GM21786 (cell line): Measurements from ENCODE around the gene SCMH1.

Source experiments
- ATAC-seq: cut with Tn5 transposase; IDR thresholded peaks from one replicate; pipeline ENCODE4 v1.9.1; 2021; ENCODE audit not compliant: unreplicated experiment

The SCMH1 gene

DNA sequence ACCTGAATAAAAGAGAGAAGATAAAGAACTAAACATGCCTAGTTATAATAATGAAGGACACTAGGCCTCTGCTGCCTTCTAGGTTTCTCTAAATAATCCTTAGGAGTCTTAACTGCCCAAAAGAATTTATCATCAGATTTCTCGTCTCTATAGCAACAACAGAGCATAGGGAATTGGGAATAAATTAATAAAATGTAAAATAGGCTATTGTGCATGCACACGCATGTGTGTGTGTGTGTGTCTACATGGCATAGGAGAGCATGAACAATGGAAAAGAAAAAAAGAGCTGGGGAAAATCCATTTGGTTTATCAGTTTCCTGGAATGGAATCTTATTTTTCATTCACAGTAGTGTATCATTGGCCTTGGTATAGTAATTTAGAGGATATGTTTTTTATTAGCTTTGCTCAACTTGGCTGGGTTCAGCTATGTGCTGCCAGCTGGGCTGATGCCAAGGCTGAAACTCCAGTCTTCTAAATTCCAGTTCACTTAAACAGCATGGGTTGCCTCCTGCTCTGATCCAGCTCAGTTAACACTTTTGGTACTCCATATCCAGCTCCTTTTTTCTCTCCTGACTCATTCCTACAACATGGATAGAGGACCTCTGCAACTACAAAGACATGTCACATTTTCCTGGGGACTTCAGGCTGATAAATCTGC lies 140.0 kb downstream of the SCMH1 start:
- no peak for ATAC-seq

GRCh38 chr1:41101076-41101475 lies 141.0 kb downstream of the SCMH1 start:
- no peak for ATAC-seq

DNA sequence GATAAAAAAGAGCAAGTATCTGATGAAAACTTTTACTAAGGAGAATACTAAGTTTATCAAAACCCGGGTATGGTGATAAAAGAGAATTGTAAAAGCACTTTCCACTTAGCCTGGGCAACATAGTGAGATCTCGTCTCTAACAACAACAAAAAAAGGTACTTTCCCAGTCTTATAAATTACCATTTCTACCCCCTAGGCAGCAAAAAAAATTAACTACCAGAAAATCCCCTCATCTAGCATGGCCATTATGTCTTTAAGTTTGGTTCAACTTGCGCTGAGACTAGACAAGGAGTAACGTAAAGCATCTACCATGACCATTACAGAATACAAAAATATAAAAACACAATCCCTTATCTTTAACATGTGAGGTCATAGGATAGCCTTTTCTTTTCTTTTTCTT lies 141.9 kb downstream of the SCMH1 start:
- ATAC-seq: no peak

DNA sequence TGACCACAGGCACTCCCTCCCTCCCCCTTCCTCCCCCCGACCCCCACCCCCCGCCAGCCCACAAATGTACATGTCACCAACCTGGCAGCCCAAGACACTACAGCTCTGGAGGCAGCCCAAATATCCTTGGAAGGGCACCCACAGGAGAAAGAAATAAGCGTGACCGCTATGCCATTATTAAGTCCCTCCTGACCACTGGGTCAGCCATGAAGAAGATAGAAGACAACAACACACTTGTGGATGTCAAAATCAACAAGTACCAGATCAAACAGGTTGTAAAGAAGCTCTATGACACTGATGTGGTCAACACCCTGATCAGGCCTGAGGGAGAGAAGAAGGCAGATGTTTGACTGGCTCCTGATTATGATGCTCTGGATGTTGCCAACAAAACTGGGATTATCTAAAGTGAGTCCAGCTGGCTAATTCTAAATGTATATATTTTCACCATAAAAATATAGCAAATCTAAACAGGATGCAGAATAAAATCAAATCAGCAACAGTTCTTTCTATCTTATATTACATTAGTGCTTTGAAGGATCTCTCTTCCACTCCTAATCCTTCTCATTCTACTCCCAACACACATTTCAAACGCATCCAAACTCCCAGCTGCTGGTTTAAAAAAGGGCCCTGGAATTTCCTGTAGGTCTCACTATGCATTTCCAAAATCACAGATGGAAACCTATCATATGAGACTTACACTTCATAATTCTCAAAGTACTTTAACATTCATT lies 143.2 kb downstream of the SCMH1 start:
- no peak for ATAC-seq

- ATAC-seq: no peak
These were observed 145.0 kb downstream of the SCMH1 start for GRCh38 chr1:41097105-41097504.

DNA sequence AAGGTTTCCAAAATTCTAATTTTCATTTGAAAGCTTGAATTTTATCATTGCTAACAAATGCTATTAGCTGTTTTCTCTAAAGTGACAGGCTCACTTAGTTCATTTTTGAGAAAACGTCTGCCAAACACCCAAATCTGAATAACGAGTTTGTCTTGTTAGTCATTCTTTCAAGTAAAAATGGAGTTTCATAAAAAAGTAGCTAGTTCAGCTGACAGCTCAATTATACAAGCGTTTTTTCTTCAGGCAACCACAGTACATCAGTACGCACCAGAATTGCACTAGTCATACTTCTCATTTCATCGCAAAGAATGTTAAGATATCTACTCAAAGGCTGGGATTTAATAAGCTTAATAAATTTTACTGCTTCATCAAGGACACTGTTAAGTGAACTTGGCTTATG lies 148.3 kb downstream of the SCMH1 start:
- no peak for ATAC-seq

GRCh38 chr1:41086921-41087320 lies 155.2 kb downstream of the SCMH1 start:
- no peak for ATAC-seq

GRCh38 chr1:41078616-41079015 lies 163.5 kb downstream of the SCMH1 start:
- ATAC-seq: no peak

- no peak for ATAC-seq
These were observed 163.9 kb downstream of the SCMH1 start for GRCh38 chr1:41078193-41078592.

DNA sequence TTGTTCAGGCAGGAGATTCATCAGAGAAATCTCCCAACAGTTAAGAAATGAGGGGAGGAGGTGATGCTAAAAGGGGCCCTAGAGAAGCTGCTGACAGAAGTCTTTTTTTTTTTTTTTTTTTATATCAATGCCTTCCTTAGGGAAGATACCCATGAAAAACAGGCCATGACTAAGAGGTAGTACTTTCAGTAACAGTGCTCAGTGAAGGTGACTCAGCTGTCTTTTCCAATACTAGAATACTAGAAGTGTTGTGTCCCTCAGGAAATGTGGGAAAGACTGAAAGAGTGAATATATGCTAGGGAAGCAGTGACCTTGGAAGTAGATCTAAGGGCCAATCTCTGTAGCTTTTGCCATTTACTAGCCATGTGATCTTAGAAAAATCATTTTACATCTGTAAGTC lies 168.1 kb downstream of the SCMH1 start:
- no peak for ATAC-seq

DNA sequence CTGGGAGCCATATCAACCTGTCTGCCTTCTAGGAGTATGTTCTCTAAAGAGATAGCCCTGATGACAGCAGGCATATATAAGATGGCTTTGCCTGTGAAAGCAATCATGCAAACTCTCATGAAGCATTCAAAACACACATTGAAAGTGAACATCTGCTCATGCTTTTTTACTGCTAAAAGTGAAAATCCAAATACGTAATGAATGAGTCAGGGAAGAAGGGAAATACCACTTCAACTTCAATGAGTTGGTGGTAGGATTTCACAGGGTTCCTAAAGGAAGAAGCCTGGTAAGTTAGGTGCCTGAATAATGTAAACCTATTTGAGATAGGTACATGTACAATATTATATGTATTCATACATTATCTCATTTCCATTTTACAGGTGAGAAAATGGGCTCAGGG lies 170.1 kb downstream of the SCMH1 start:
- no peak for ATAC-seq

DNA sequence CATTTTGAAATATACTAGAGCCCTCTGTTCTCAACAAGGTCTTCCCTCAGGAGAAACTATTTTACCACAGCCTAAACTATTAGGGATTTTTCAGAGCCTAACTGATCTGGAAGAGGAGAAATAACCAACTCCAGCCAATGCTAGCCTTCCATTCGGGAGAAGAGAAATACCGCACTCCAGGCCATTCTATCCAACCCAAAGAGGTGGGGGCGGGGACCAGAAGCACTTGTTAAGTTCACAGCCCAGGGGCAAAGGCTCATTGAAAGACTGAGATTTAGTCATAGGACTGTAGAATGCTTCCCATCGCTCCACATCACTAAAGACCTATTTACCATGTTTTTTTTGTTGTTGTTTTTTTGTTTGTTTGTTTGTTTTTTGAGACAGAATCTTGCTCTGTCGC lies 185.2 kb downstream of the SCMH1 start:
- no peak for ATAC-seq

DNA sequence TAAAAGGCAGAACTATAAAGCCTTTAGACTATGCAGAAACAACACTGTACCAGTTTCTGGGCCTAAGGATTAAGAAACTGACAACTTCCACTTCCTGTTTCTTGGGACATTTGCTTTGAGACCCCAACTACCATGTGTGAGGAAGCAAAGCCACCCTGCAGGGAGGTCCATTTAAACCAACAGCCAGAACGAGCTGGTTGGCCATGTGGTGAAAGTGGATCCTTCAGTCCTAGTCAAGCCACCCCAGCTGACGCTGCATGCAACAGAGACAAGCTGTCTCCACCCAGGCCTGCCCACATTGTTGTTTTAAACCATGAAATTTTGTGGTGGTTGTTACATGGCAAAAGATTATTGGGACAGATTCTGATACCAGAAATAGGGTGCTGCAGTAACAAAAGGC lies 188.8 kb downstream of the SCMH1 start:
- no peak for ATAC-seq

GRCh38 chr1:41051022-41051421 lies 191.1 kb downstream of the SCMH1 start:
- ATAC-seq: no peak

- no peak for ATAC-seq
These were observed 193.6 kb downstream of the SCMH1 start for GRCh38 chr1:41048540-41048939.

DNA sequence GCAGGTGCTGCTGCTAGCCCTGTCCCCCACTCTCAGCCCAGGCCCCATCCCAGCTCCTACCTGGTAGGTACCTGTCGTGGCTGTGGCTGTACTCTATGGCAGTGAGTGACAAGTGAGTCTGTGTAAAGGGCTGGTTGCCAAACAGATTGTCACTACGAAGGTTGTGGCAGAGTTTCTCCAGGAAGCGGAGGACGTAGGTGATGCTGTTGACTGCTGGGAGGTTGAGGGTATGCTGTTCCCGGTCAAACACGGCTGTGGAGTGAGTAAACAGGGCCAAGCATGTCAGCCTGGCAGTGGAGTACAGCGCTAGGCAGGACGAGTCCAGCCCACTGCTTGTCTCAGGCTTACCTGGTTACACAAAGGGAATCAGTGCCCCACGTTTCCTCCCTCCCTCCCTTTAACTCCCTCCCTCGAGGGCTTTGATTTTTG lies 195.7 kb downstream of the SCMH1 start:
- no peak for ATAC-seq

- no peak for ATAC-seq
These were observed 196.4 kb downstream of the SCMH1 start for GRCh38 chr1:41045740-41046139.

DNA sequence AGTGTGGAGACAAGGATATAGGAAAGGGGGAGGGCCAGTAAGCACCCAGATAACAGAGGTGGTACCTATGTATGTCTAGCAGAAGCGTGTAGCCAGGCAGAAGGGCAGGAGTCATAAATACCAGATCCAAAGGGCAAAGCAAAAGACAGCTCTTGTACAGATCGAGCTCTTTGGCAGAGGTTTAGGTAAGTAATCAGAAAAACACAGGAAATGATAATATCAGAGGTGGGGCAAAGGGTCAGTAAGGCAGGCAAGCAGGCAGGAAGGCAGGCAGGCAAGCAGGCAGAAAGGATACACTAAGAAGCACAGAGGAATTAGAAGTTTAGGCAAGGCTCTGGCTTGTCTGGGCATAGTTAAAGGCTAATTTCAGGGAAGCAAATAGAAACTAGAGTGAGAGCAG lies 197.9 kb downstream of the SCMH1 start:
- ATAC-seq: no peak

DNA sequence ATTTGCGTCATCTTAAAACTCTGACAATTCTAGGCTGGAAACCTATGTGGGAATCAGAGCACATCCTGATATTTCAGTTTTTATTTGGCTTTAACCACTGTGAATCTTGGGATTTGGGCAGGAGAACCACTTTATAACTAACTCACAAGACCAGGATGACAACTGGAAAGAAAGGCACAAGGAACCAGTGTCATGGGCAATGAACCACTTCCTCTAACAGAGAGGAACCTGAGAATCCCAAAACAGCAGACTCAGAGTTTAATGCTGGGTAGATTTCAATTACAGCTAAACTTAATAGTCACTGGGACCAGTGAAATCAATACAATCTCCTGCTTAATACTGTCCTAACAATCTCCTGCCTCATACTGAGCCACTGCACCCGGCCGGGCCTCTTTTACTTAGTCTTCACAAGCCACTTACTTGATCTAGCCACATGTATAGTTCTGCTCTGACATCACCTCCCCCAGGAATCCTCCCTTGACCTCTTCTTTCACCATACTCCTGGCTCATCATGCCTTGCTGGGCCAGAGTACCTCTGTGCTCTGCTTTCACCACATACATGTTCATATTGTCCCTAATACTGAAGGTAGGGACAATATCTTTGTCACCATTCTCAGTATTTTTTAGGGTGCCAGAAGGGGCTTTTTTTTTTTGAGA lies 200.4 kb downstream of the SCMH1 start:
- ATAC-seq: no peak

DNA sequence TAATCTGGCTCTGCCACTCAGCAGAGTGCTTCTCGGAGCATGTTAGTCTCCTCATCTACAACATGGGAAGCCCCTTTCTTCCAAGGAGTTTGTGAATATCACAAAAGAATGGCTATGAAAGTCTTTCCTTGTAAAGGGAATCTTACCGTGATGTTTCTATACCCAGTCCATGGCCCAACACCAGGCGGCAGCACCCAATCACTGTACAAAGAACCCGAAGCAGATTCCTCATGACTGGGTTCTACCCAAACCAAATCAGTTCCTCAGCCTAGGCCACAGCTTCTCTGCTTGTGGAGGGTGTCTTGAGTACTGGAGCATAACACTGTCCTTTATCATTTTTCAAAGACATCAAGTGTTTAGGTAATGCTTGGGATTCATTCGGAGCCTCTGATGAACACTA lies 204.0 kb downstream of the SCMH1 start:
- ATAC-seq: no peak

- no peak for ATAC-seq
These were observed 204.8 kb downstream of the SCMH1 start for GRCh38 chr1:41037116-41037903.

- no peak for ATAC-seq
These were observed 208.8 kb downstream of the SCMH1 start for GRCh38 chr1:41033272-41033671.
